NCI-H1436 (cell line): ENCODE measurements around the gene BCAS1.
"Not testable (repeated sequence)": the region's sequence is repeated elsewhere in the genome, so short reads cannot be mapped to it uniquely, and the experiment has no call there.

ENCODE experiments used
- DNase-seq: peaks from one replicate; lab custom pipeline; 2025; lab: John Stamatoyannopoulos, UW

Gene BCAS1

GRCh38 chr20:53986037-53986650 lies 84.2 kb downstream of the BCAS1 start:
- DNase-seq: no peak

GRCh38 chr20:53985150-53985518 lies 85.3 kb downstream of the BCAS1 start:
- no peak for DNase-seq

GRCh38 chr20:53984356-53985149 lies 85.8 kb downstream of the BCAS1 start:
- no peak for DNase-seq

GRCh38 chr20:53983401-53983800 lies 87.0 kb downstream of the BCAS1 start:
- DNase-seq: no peak

- no peak for DNase-seq
Observed at GRCh38 chr20:53982624-53983023, 87.8 kb downstream of the BCAS1 start.

- no peak for DNase-seq
Observed at GRCh38 chr20:53981752-53982437, 88.5 kb downstream of the BCAS1 start.

- DNase-seq: no peak
Observed at GRCh38 chr20:53981130-53981529, 89.3 kb downstream of the BCAS1 start.

GRCh38 chr20:53980031-53980465 lies 90.3 kb downstream of the BCAS1 start:
- DNase-seq: no peak

- no peak for DNase-seq
Observed at GRCh38 chr20:53978497-53978896, 91.9 kb downstream of the BCAS1 start.

GRCh38 chr20:53977391-53977790 lies 93.0 kb downstream of the BCAS1 start:
- no peak for DNase-seq

- no peak for DNase-seq
Observed at GRCh38 chr20:53975761-53976160, 94.6 kb downstream of the BCAS1 start.

- DNase-seq: no peak
Observed at GRCh38 chr20:53974785-53975555, 95.4 kb downstream of the BCAS1 start.

GRCh38 chr20:53973882-53974281 lies 96.5 kb downstream of the BCAS1 start:
- not testable (repeated sequence) for DNase-seq

GRCh38 chr20:53972179-53972578 lies 98.2 kb downstream of the BCAS1 start:
- no peak for DNase-seq

- no peak for DNase-seq
Observed at GRCh38 chr20:53971096-53971683, 99.2 kb downstream of the BCAS1 start.

GRCh38 chr20:53970232-53970631 lies 100.2 kb downstream of the BCAS1 start:
- no peak for DNase-seq

- DNase-seq: no peak
Observed at GRCh38 chr20:53967527-53967926, 102.9 kb downstream of the BCAS1 start.

GRCh38 chr20:53966774-53967398 lies 103.5 kb downstream of the BCAS1 start:
- DNase-seq: no peak

GRCh38 chr20:53964501-53965253 lies 105.7 kb downstream of the BCAS1 start:
- no peak for DNase-seq

GRCh38 chr20:53964067-53964466 lies 106.3 kb downstream of the BCAS1 start:
- no peak for DNase-seq

GRCh38 chr20:53963635-53964034 lies 106.8 kb downstream of the BCAS1 start:
- no peak for DNase-seq
